Body of pancreas (tissue), 4 donors: ENCODE data around the gene RIPK3. TPM values are rescaled to one million over a fixed set of nuclear protein-coding genes. Genes with fewer than 3 reads are reported as not detected.

Experiments used
- ATAC-seq: fragments of 150-250 bp; one replicate; pipeline ENCODE4 v1.9.1; 2016
- DNase-seq, 4 donors: peaks; one replicate each; pipeline ENCODE4 v3.0.0-alpha.2; 2019
- H3K27ac ChIP-seq, 4 donors: fragments of 200-600 bp; sonication (generic); 1 replicate in 3 of 4; 2 replicates in 1 of 4; pipeline versions ENCODE4 v1.5.1 to v1.6.1; 2016 to 2019; ENCODE audit warnings: mild to moderate bottlenecking in 1 of 4, mixed read lengths in 1 of 4, moderate library complexity in 1 of 4
- H3K27me3 ChIP-seq, 2 donors: fragments of 200-600 bp; sonication (generic); one replicate each; pipeline ENCODE4 v1.6.0; 2016; ENCODE audit warnings: mild to moderate bottlenecking in 1 of 2
- H3K36me3 ChIP-seq, 2 donors: fragments of 200-600 bp; sonication (generic); replicated peaks in 1 of 2; 2 replicates each; pipeline ENCODE4 v1.5.1; 2016; ENCODE audit warnings: low read depth in 2 of 2; ENCODE audit not compliant: insufficient read depth in 1 of 2
- H3K4me1 ChIP-seq: fragments of 200-600 bp; sonication (generic); one replicate; pipeline ENCODE4 v1.6.0; 2016
- H3K4me3 ChIP-seq, 2 donors: fragments of 200-600 bp; sonication (generic); 1 replicate in 1 of 2; 2 replicates in 1 of 2; pipeline ENCODE4 v1.5.1; 2016 to 2019
- H3K9me3 ChIP-seq, 3 donors: fragments of 200-600 bp; sonication (generic); 1 replicate in 2 of 3; 2 replicates in 1 of 3; pipeline ENCODE4 v1.5.1; 2016
- POLR2A ChIP-seq, 3 donors: fragments of 450-650 bp; IDR thresholded peaks; one replicate each; pipeline ENCODE4 v1.6.1; 2016; ENCODE audit warnings: antibody characterized with exemption in 3 of 3, mild to moderate bottlenecking in 2 of 3
- WGBS, 2 donors: methylation state at CpG; one replicate each; pipeline ENCODE4 v1.1.5; 2017; 5-methylcytosine and 5-hydroxymethylcytosine counted together
- intact Hi-C: fragments of 100-400 bp; cut with DNase I; formaldehyde crosslinking; loops from one replicate; pipeline ENCODE4 v1.15.1; 2023
- total RNA-seq, 2 donors: library from RNA; depleted of rRNA; stranded (reverse); fragments of >200 nt; gene quantifications; one replicate each; pipeline ENCODE4 v1.1.0, GENCODE V29; 2016
- TF ChIP-seq, protein P1 (sequence below), 7 experiments: fragments of 450-650 bp in 4 of 7; fragments of 200-600 bp in 3 of 7; sonication (generic) in 3 of 7; IDR thresholded peaks; one replicate each; pipeline ENCODE4 v1.5.1; 2016 to 2019; ENCODE audit warnings: antibody characterized with exemption in 7 of 7

Gene RIPK3
- total RNA-seq, 2 donors from 2014 or later = 6.0 to 9.9 TPM

DNA sequence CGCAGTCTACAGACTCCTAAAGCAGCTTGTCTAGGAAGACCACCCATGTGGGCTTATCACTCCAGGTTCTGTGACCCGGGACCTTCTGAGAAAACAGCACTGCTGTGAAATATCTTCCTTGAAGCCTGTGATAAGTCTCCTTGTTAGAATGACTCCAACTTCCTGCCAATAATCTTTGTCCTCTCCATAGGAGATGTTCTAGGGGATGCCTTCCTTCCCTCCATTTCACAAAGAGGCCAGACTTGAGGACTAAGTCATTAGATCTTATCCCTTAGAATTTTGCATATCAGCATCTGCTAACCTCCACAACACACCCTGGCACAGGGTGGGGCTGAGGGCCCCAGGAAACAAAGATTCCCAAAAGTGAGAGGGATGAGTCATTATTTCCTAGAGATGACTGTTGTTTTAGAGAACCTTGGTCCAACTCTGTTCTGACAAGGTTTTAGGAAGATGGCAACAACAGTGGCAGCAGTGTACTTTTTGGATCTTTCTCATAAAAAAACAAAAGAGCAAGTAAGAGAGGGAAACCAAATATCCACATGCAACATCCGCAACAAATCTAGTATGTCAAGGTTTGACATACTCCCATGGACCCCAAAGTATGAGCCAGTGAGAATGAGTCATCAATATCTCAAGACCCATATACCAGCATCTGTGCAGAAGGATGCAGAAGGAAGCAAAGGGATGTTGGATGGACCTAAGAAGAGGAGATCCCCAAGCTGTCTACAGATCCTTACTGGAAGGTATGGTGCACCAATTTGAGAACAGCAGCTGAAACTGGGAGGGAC, 22.5 kb downstream of the RIPK3 start:
- intact Hi-C loops = no loop called here
- Histone ChIP-seq H3K4me3 (no peak overlapping the region), H3K27ac (no peak overlapping the region), H3K4me1 (peaks cover 9% of the 10 kb centered on the region), H3K9me3 (no peaks in the 10 kb centered on the region), H3K36me3 (no peaks in the 10 kb centered on the region), H3K27me3 (no peaks in the 10 kb centered on the region)
- TF ChIP-seq, protein P1, sequence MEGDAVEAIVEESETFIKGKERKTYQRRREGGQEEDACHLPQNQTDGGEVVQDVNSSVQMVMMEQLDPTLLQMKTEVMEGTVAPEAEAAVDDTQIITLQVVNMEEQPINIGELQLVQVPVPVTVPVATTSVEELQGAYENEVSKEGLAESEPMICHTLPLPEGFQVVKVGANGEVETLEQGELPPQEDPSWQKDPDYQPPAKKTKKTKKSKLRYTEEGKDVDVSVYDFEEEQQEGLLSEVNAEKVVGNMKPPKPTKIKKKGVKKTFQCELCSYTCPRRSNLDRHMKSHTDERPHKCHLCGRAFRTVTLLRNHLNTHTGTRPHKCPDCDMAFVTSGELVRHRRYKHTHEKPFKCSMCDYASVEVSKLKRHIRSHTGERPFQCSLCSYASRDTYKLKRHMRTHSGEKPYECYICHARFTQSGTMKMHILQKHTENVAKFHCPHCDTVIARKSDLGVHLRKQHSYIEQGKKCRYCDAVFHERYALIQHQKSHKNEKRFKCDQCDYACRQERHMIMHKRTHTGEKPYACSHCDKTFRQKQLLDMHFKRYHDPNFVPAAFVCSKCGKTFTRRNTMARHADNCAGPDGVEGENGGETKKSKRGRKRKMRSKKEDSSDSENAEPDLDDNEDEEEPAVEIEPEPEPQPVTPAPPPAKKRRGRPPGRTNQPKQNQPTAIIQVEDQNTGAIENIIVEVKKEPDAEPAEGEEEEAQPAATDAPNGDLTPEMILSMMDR (IDR thresholded peaks at IDR 0.05) = no peak
- TF ChIP-seq POLR2A (IDR thresholded peaks at IDR 0.05) = no peak
- WGBS, 2 donors = 72 to 84% methylated on average over 3 of the region's 3 CpGs
- no peak for DNase-seq
- ATAC-seq = no peak

DNA sequence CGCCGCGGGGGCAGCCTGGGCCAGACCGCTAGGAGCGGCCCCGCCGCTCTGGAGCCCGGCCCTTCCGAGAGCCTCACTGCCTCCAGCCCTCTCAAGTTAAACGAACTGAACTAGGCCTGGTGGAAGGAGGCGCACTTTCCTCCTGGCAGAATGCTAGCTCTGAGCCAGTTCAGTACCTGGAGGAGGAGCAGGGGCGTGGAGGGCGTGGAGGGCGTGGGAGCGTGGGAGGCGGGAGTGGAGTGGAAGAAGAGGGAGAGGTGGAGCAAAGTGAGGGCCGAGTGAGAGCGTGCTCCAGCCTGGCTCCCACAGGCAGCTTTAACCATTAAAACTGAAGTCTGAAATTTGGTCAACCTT, 23.2 kb downstream of the RIPK3 start:
- Histone ChIP-seq H3K9me3 (no peaks in the 10 kb centered on the region), H3K4me1 (peaks cover 15% of the 10 kb centered on the region), H3K27ac (peak overlapping the region in 1 of 4 donors; percentile 13), H3K4me3 (no peak overlapping the region), H3K27me3 (no peaks in the 10 kb centered on the region), H3K36me3 (no peaks in the 10 kb centered on the region)
- WGBS, 2 donors = 62 to 65% methylated on average over 11 to 18 of the region's 18 CpGs
- intact Hi-C loops = no loop called here
- no peak for TF ChIP-seq POLR2A (IDR thresholded peaks at IDR 0.05)
- TF ChIP-seq, protein P1 (IDR thresholded peaks at IDR 0.05) = no peak
- DNase-seq (no peak), ATAC-seq (peak; percentile 7)

DNA sequence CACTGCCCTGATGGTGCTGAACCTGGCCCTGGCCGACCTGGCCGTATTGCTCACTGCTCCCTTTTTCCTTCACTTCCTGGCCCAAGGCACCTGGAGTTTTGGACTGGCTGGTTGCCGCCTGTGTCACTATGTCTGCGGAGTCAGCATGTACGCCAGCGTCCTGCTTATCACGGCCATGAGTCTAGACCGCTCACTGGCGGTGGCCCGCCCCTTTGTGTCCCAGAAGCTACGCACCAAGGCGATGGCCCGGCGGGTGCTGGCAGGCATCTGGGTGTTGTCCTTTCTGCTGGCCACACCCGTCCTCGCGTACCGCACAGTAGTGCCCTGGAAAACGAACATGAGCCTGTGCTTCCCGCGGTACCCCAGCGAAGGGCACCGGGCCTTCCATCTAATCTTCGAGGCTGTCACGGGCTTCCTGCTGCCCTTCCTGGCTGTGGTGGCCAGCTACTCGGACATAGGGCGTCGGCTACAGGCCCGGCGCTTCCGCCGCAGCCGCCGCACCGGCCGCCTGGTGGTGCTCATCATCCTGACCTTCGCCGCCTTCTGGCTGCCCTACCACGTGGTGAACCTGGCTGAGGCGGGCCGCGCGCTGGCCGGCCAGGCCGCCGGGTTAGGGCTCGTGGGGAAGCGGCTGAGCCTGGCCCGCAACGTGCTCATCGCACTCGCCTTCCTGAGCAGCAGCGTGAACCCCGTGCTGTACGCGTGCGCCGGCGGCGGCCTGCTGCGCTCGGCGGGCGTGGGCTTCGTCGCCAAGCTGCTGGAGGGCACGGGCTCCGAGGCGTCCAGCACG, 23.8 kb downstream of the RIPK3 start:
- DNase-seq (peak in 3 of 4 donors; percentile 35 to 53 (median 48)), ATAC-seq (peak; percentile 63)
- no peak for TF ChIP-seq POLR2A (IDR thresholded peaks at IDR 0.05)
- TF ChIP-seq, protein P1 (IDR thresholded peaks at IDR 0.05) = peak in 4 of 7 experiments; percentile 8 to 30 (median 28)
- peak overlapping the region in 1 of 4 donors; percentile 36 for H3K27ac ChIP-seq
- H3K4me1 ChIP-seq = peaks cover 21% of the 10 kb centered on the region
- intact Hi-C loops = no loop called here
- H3K27me3 ChIP-seq = no peaks in the 10 kb centered on the region
- no peaks in the 10 kb centered on the region for H3K36me3 ChIP-seq
- 31 to 58% methylated on average over 18 to 61 of the region's 70 CpGs for WGBS, 2 donors
- no peaks in the 10 kb centered on the region for H3K9me3 ChIP-seq
- no peak overlapping the region for H3K4me3 ChIP-seq

DNA sequence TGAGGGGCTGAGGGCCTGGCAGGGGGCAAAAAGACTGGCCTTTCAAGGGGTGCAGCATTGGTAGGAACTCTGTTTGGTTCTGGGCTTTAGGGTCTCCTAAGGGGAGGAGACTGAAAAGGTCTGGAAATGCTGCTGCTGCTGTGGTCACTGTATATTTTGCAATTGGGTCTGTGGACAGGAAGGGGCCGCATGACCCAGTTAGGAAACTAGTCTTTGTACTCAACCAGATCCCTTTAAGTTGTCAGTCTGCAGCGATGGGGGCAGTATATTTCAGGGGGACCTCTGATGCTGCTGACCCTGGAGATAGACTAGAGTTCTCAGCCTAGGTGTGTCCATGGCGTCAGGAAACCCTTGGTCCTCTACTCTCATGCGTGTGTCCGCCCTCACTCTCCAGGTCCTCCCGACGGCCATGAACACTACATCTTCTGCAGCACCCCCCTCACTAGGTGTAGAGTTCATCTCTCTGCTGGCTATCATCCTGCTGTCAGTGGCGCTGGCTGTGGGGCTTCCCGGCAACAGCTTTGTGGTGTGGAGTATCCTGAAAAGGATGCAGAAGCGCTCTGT, 24.5 kb downstream of the RIPK3 start:
- H3K36me3 ChIP-seq = no peaks in the 10 kb centered on the region
- TF ChIP-seq POLR2A (IDR thresholded peaks at IDR 0.05) = no peak
- TF ChIP-seq, protein P1 (IDR thresholded peaks at IDR 0.05) = no peak
- DNase-seq (no peak), ATAC-seq (no peak)
- intact Hi-C loops = no loop called here
- H3K27ac ChIP-seq = peak overlapping the region in 1 of 4 donors; percentile 36
- no peaks in the 10 kb centered on the region for H3K9me3 ChIP-seq
- WGBS, 2 donors = 74 to 95% methylated on average over 5 to 10 of the region's 10 CpGs
- peaks cover 28% of the 10 kb centered on the region for H3K4me1 ChIP-seq
- no peaks in the 10 kb centered on the region for H3K27me3 ChIP-seq
- no peak overlapping the region for H3K4me3 ChIP-seq
